ENCODE results near the gene GON4L.

The GON4L gene

GRCh38 chr1:155729031-155729898 is 127.7 kb downstream of the GON4L start:
- ChIA-PET CTCF (interaction anchor here (0.5 to 2.1 kb wide), 14 partner anchors 12 to 1081 kb away, joined by 3 to 6 read pairs (median 4); no protein-coding TSS in a partner anchor), POLR2A (interaction anchor here (0.6 kb wide), 2 partner anchors 190 to 478 kb away, joined by 3 to 9 read pairs; no protein-coding TSS in a partner anchor)
- Histone ChIP-seq H3K4me1 (ENCODE audit: control insufficient read depth, insufficient read depth, low read length) (no peaks in the 10 kb centered on the region), H3K27ac (ENCODE audit: extremely low read depth, low read depth, low read length) (no peak overlapping the region), H3K4me3 (ENCODE audit: low read depth, low read length) (no peak overlapping the region), H3K9me3 (ENCODE audit: control insufficient read depth, insufficient read depth, low read depth, low read length) (no peaks in the 10 kb centered on the region), H3K36me3 (ENCODE audit: control insufficient read depth in 2 of 2, insufficient read depth in 1 of 2, low read length in 2 of 2) (peaks cover 23 to 74% of the 10 kb centered on the region in 2 experiments)
- TF ChIP-seq ZNF600 (tag by site-specific recombination; IDR thresholded peaks at IDR 0.05) (peak; percentile 77), ZEB2 (tag by site-specific recombination; IDR thresholded peaks at IDR 0.05) (no peak), ZNF654 (tag by site-specific recombination; IDR thresholded peaks at IDR 0.05; ENCODE audit: low read depth) (peak; percentile 61), TRIM28 (IDR thresholded peaks at IDR 0.05; ENCODE audit: borderline replicate concordance, low read length) (0 out of 2 replicates have a peak, but pooled peaks have one; percentile 23), CTCF (tag by site-specific recombination; IDR thresholded peaks at IDR 0.05) (peak; percentile 36; the same call in 1 of the 2 replicates), ZNF175 (tag by site-specific recombination; IDR thresholded peaks at IDR 0.05) (no peak), ZNF24 (tag by site-specific recombination; IDR thresholded peaks at IDR 0.05) (no peak), ZNF660 (tag by site-specific recombination; IDR thresholded peaks at IDR 0.05) (0 out of 2 replicates have a peak, but pooled peaks have one; percentile 28), PRDM1 (tag by site-specific recombination; IDR thresholded peaks at IDR 0.05) (peak; percentile 66)

GRCh38 chr1:155725142-155725541 is 131.9 kb downstream of the GON4L start:
- no peaks in the 10 kb centered on the region for H3K9me3 ChIP-seq (ENCODE audit: control insufficient read depth, insufficient read depth, low read depth, low read length)
- H3K36me3 ChIP-seq (ENCODE audit: control insufficient read depth in 2 of 2, insufficient read depth in 1 of 2, low read length in 2 of 2), result peaks cover 17 to 57% of the 10 kb centered on the region in 2 experiments
- H3K4me1 ChIP-seq (ENCODE audit: control insufficient read depth, insufficient read depth, low read length), result no peaks in the 10 kb centered on the region
- no peak for TF ChIP-seq ZFP37 (tag by site-specific recombination; IDR thresholded peaks at IDR 0.05)
- peak; percentile 57 for TF ChIP-seq EGR2 (tag by site-specific recombination; IDR thresholded peaks at IDR 0.05; ENCODE audit: low read depth)
- TF ChIP-seq MEIS1 (CRISPR knock-in tag; IDR thresholded peaks at IDR 0.05; ENCODE audit: borderline replicate concordance), result no peak
- peak; percentile 51 for TF ChIP-seq ZFHX2 (tag by site-specific recombination; conservative IDR thresholded peaks at IDR 0.05)
- TF ChIP-seq ZNF10 (tag by site-specific recombination; IDR thresholded peaks at IDR 0.05), result peak; percentile 35; the same call in 1 of the 2 replicates
- no peak for TF ChIP-seq SP7 (tag by site-specific recombination; IDR thresholded peaks at IDR 0.05)
- no peak for TF ChIP-seq KLF7 (tag by site-specific recombination; IDR thresholded peaks at IDR 0.05; ENCODE audit: borderline replicate concordance)
- no peak for TF ChIP-seq REPIN1 (tag by site-specific recombination; IDR thresholded peaks at IDR 0.05; ENCODE audit: low read depth)
- no peak for TF ChIP-seq ZNF701 (tag by site-specific recombination; IDR thresholded peaks at IDR 0.05)
- no peak for TF ChIP-seq GFI1B (tag by site-specific recombination; IDR thresholded peaks at IDR 0.05)
- TF ChIP-seq ZNF777 (tag by site-specific recombination; IDR thresholded peaks at IDR 0.05; ENCODE audit: borderline replicate concordance), result no peak
- TF ChIP-seq ZNF707 (tag by site-specific recombination; IDR thresholded peaks at IDR 0.05), result no peak
- TF ChIP-seq ZNF518A (tag by site-specific recombination; conservative IDR thresholded peaks at IDR 0.05; ENCODE audit: low read depth), result no peak
- no peak overlapping the region for H3K4me3 ChIP-seq (ENCODE audit: low read depth, low read length)
- no peak overlapping the region for H3K27ac ChIP-seq (ENCODE audit: extremely low read depth, low read depth, low read length)
- CTCF ChIA-PET, result no interaction called here
- POLR2A ChIA-PET, result interaction anchor here (1.3 kb wide), 1 partner anchor 20 kb away, joined by 4 read pairs; no protein-coding TSS in a partner anchor

Measured in HEK293 (cell line).